Endothelial cell of umbilical vein (primary cell): Measurements from ENCODE around the gene CDC42BPB. TPM values are rescaled to one million over a fixed set of nuclear protein-coding genes. Genes with fewer than 3 reads are reported as not detected.

Experiments used
- BruUV-seq: library from RNA; stranded (reverse); fragments of 400-500 nt; replicated peaks from 2 replicates; lab custom pipeline; 2021; lab: Mats Ljungman, UMichigan
- CTCF ChIA-PET: fragments of 300-600, 350-600 bp; sonication (Branson Sonifier 250); formaldehyde crosslinking; loops from one replicate; lab custom pipeline; 2021; ENCODE audit warnings: antibody characterized with exemption, inconsistent platforms; lab: Charles Lee
- POLR2A ChIA-PET: fragments of 300-600, 350-600 bp; sonication (Branson Sonifier 250); formaldehyde crosslinking; loops from one replicate; lab custom pipeline; 2021; ENCODE audit warnings: antibody characterized with exemption, inconsistent platforms; lab: Charles Lee
- DNase-seq: peaks from one replicate; pipeline ENCODE4 v3.0.0-alpha.2; 2011; ENCODE audit warnings: low read depth, low spot score
- FAIRE-seq: peaks from 2 replicates; lab custom pipeline; 2011; peaks lifted over from hg19 to GRCh38; lab: Jason Lieb, UNC
- H2AFZ ChIP-seq: 2 replicates; pipeline ENCODE4 v1.6.0; 2012; ENCODE audit warnings: low read depth, low read length, control low read depth, inconsistent platforms
- H3K27ac ChIP-seq: 2 replicates; pipeline ENCODE4 v1.5.1; 2011; ENCODE audit warnings: low read depth, mild to moderate bottlenecking, control low read depth, low read length, moderate library complexity; ENCODE audit not compliant: insufficient read depth
- H3K27me3 ChIP-seq, 2 experiments: 2 replicates each; pipeline versions ENCODE4 v1.6.0 to v1.6.1; 2011; ENCODE audit warnings: low read length in 2 of 2, mixed read lengths in 1 of 2; ENCODE audit not compliant: control insufficient read depth in 2 of 2, insufficient read depth in 2 of 2
- H3K36me3 ChIP-seq, 2 experiments: 2 replicates in 1 of 2; 3 replicates in 1 of 2; pipeline ENCODE4 v1.5.1; 2011; ENCODE audit warnings: low read length in 2 of 2, mild to moderate bottlenecking in 1 of 2, moderate library complexity in 1 of 2; ENCODE audit not compliant: control insufficient read depth in 2 of 2, insufficient read depth in 2 of 2; ENCODE audit errors: extremely low read depth in 1 of 2
- H3K4me1 ChIP-seq: 3 replicates; pipeline ENCODE4 v1.5.1; 2011; ENCODE audit warnings: mild to moderate bottlenecking, low read length; ENCODE audit not compliant: control insufficient read depth, insufficient read depth; ENCODE audit errors: extremely low read depth
- H3K4me2 ChIP-seq: 2 replicates; pipeline ENCODE4 v1.6.1; 2011; ENCODE audit warnings: low read length, control low read depth, mixed read lengths; ENCODE audit not compliant: insufficient read depth
- H3K4me3 ChIP-seq, 3 experiments: fragments of 200-600 bp in 1 of 3; sonication (generic), shearing (Covaris generic) in 1 of 3; replicated peaks in 1 of 3; 2 replicates each; pipeline ENCODE4 v1.5.1; 2011 to 2016; ENCODE audit warnings: control low read depth in 3 of 3, low read length in 3 of 3, mild to moderate bottlenecking in 2 of 3, inconsistent platforms in 1 of 3, low read depth in 1 of 3, moderate library complexity in 1 of 3; ENCODE audit not compliant: insufficient read depth in 1 of 3
- H3K79me2 ChIP-seq: 2 replicates; pipeline ENCODE4 v1.6.0; 2012; ENCODE audit warnings: low read length, inconsistent platforms; ENCODE audit not compliant: control insufficient read depth, insufficient read depth
- H3K9ac ChIP-seq: replicated peaks from 2 replicates; pipeline ENCODE3; 2011; ENCODE audit warnings: low read length, control low read depth; ENCODE audit not compliant: insufficient read depth; ENCODE audit errors: extremely low read depth
- H3K9me1 ChIP-seq: replicated peaks from 3 replicates; pipeline ENCODE4 v1.6.0; 2011; ENCODE audit warnings: mild to moderate bottlenecking, low read length; ENCODE audit not compliant: control insufficient read depth, insufficient read depth; ENCODE audit errors: extremely low read depth
- H3K9me3 ChIP-seq: replicated peaks from 2 replicates; pipeline ENCODE4 v1.5.1; 2012; ENCODE audit warnings: low read length, inconsistent platforms; ENCODE audit not compliant: control insufficient read depth, insufficient read depth
- H4K20me1 ChIP-seq: replicated peaks from 2 replicates; pipeline ENCODE3; 2011; ENCODE audit warnings: mild to moderate bottlenecking, low read length; ENCODE audit not compliant: control insufficient read depth, insufficient read depth; ENCODE audit errors: extremely low read depth
- CTCF ChIP-seq, 2 donors: IDR thresholded peaks; 1 replicate in 1 of 2; 2 replicates in 1 of 2; pipeline ENCODE4 v1.5.1; 2011; ENCODE audit warnings: low read length in 2 of 2, mild to moderate bottlenecking in 2 of 2, moderate library complexity in 2 of 2, control low read depth in 1 of 2, inconsistent platforms in 1 of 2, low read depth in 1 of 2; ENCODE audit not compliant: insufficient read depth in 1 of 2; ENCODE audit errors: extremely low read depth in 1 of 2
- EZH2 ChIP-seq: IDR thresholded peaks from 2 replicates; pipeline ENCODE4 v1.6.1; 2012; ENCODE audit warnings: borderline replicate concordance, low read depth, mild to moderate bottlenecking, moderate library complexity, low read length, inconsistent platforms; ENCODE audit not compliant: severe bottlenecking
- FOS ChIP-seq: IDR thresholded peaks from 2 replicates; pipeline ENCODE4 v1.6.1; 2011; ENCODE audit warnings: mild to moderate bottlenecking, low read length, moderate library complexity, borderline replicate concordance; ENCODE audit not compliant: insufficient read depth
- GATA2 ChIP-seq: IDR thresholded peaks from 2 replicates; pipeline ENCODE4 v1.7.0; 2011; ENCODE audit warnings: low read depth, mild to moderate bottlenecking, moderate library complexity, mixed read lengths, low read length; ENCODE audit not compliant: insufficient read length, insufficient read depth
- JUN ChIP-seq: IDR thresholded peaks from 2 replicates; pipeline ENCODE4 v1.6.1; 2011; ENCODE audit warnings: borderline replicate concordance, low read depth; ENCODE audit not compliant: insufficient read length, insufficient read depth
- MAX ChIP-seq: IDR thresholded peaks from 2 replicates; pipeline ENCODE4 v1.6.1; 2011; ENCODE audit not compliant: insufficient read depth, insufficient read length
- MYC ChIP-seq: IDR thresholded peaks from one replicate; pipeline ENCODE4 v1.6.1; 2011; ENCODE audit warnings: mild to moderate bottlenecking, low read depth, low read length
- POLR2A ChIP-seq: IDR thresholded peaks from 2 replicates; pipeline ENCODE4 v1.6.1; 2012; ENCODE audit warnings: low read depth, mild to moderate bottlenecking, control low read depth, low read length
- POLR2AphosphoS5 ChIP-seq: IDR thresholded peaks from 2 replicates; pipeline ENCODE4 v1.6.1; 2012; ENCODE audit warnings: low read depth, mild to moderate bottlenecking, control low read depth, low read length, moderate library complexity; ENCODE audit not compliant: insufficient read depth
- dilution Hi-C: fragments of 300-500 bp; cut with MboI; formaldehyde crosslinking; loops from one replicate; pipeline ENCODE4 v1.15.0; 2019; ENCODE audit warnings: low sequenced_read_pairs; ENCODE audit not compliant: extremely low pct_ligation_motif_present
- intact Hi-C: fragments of 100-400 bp; cut with micrococcal nuclease; formaldehyde crosslinking; loops from one replicate; pipeline ENCODE4 v1.10.0; 2022
- polyA plus RNA-seq, 4 experiments: library from polyadenylated mRNA; depleted of rRNA in 3 of 4; stranded (reverse) in 3 of 4; unstranded in 1 of 4; fragments of >200 nt; gene quantifications; 2 replicates each; pipeline versions ENCODE4 v1.2.1 to v1.2.3, GENCODE V29; 2011 to 2012; ENCODE audit warnings: missing spikeins in 1 of 4
- total RNA-seq: library from RNA; stranded (reverse); gene quantifications from 2 replicates; pipeline ENCODE4 v1.2.3, GENCODE V29; 2021

The CDC42BPB gene
- total and polyA plus RNA-seq, 2 donors (not counting 3 experiments of a cell fraction or from before 2014, with no cell fraction given), result 82.6 to 131 TPM

GRCh38 chr14:103006991-103007520 is 50.3 kb downstream of the CDC42BPB start:
- intact Hi-C loops (loop anchor here (2.0 kb wide), 1 partner anchor 14 kb away; no protein-coding TSS in a partner anchor), dilution Hi-C loops (no loop called here)
- peaks cover 55% of the 10 kb centered on the region for H3K79me2 ChIP-seq
- CTCF ChIA-PET, result no interaction called here
- H3K4me1 ChIP-seq, result peaks cover 40% of the 10 kb centered on the region
- H4K20me1 ChIP-seq, result no peaks in the 10 kb centered on the region
- H3K27ac ChIP-seq, result peak overlapping the region; percentile 4
- no TSS peak for BruUV-seq
- no peaks in the 10 kb centered on the region for H3K27me3 ChIP-seq
- FAIRE-seq (no peak), DNase-seq (no peak)
- H3K9me3 ChIP-seq, result no peaks in the 10 kb centered on the region
- H3K36me3 ChIP-seq, result peaks cover 0 to 19% of the 10 kb centered on the region in 2 experiments
- H2AFZ ChIP-seq, result no peak overlapping the region
- no peak for TF ChIP-seq CTCF (IDR thresholded peaks at IDR 0.05; ENCODE audit: extremely low read depth in 1 of 2, insufficient read depth in 1 of 2, low read depth in 1 of 2, low read length in 2 of 2)
- no peak for TF ChIP-seq POLR2AphosphoS5
- no peak for TF ChIP-seq EZH2
- TF ChIP-seq JUN, result no peak
- TF ChIP-seq POLR2A, result no peak
- no peak for TF ChIP-seq MYC
- TF ChIP-seq MAX, result no peak
- no peak for TF ChIP-seq GATA2
- no peak for TF ChIP-seq FOS
- POLR2A ChIA-PET, result no interaction called here
- no peak overlapping the region for H3K4me2 ChIP-seq
- no peak overlapping the region for H3K9ac ChIP-seq
- H3K9me1 ChIP-seq, result no peaks in the 10 kb centered on the region
- H3K4me3 ChIP-seq, result no peak overlapping the region
